GM19025 (cell line): ENCODE data around the gene CDK11B.
"Not testable (repeated sequence)": the region's sequence is repeated elsewhere in the genome, so short reads cannot be mapped to it uniquely, and the experiment has no call there.

Source experiments
- ATAC-seq: cut with Tn5 transposase; IDR thresholded peaks from one replicate; pipeline ENCODE4 v1.9.1; 2021; ENCODE audit warnings: mild to moderate bottlenecking, low read depth, moderate library complexity; ENCODE audit not compliant: unreplicated experiment

CDK11B gene

DNA sequence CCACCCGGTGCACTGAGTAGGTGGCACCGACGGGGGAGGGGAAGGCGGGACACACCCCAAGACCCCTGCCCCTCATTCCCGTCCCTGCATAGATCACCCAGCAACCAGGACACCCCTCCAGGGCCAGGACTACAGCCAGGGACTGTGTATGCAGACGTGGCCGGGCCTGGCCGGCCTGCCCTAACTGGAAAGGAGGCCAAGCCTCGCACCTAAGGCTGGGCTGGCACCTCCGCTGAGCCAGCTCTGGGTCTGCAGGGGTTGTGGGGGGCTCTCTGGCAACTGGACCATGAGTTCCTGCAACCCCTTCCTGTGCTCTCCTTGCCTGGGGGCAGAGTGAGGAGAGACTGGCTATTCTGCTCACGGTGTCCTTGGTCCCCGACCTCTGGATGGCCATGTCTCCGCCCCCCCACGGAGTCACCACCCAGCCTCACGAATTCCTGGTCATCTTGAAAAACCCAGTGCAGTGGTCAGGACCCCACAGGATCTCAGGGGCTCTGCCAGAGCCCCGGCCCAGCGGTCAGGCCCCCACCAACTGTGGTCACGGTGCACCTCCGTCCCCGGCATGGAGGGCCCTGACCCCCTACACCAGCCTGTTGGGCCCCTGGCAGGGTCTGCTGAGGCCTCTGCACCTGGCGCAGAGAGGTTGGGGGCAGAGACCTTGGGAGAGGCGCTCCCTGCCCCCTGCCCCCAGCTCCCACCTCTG lies 57.8 kb downstream of the CDK11B start:
- no peak for ATAC-seq

DNA sequence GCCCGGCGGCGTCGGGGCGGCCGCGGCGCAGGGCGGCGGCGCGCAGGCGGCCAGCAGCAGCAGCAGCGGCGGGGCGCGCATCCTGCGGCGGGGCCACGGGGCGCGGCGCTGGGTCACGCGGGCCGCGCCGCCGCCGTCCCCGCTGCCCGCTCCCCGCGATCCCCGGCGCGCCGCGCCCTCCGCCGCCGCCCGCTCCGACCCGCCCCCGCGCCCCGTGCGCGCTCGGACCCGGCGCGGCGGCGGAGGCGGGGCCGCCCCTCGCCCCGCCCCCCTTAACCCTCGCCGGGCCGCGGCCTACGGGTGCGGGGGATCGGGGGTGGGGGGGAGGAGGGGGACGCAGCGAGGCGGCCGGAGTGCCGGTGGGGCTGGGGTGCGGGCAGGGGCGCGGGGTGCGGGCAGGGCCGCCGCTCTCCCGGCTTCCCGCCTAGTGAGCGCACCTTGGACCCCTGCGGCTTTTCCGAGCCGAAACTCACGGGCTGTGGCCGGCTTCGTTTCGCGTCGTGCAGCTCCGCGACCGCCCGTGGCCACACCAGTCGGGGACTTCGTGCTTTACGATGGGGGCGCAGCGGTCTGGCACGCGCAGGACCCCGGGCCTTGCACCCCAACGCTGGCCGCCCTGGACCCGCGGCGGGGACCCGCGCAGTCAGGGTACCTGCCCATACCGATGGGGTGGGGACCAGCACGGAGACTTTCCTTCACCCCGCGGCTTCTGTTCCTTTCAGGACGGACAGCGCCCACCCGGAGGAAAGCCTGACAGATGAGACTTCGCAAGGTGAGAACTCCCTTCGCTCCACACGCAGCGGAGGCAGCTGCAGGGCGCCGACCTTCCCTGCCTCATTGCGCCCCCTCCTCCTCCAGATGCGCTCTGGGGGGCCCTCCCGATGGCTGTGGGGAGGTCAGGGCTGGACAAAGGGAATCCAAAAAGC lies 58.6 kb downstream of the CDK11B start, which contains the start of gene FNDC10:
TSS of gene FNDC10 (minus strand) at position 201 of the 926 bp plus-strand sequence. CDS start at position 81, 120 bp downstream.
- no peak for ATAC-seq

DNA sequence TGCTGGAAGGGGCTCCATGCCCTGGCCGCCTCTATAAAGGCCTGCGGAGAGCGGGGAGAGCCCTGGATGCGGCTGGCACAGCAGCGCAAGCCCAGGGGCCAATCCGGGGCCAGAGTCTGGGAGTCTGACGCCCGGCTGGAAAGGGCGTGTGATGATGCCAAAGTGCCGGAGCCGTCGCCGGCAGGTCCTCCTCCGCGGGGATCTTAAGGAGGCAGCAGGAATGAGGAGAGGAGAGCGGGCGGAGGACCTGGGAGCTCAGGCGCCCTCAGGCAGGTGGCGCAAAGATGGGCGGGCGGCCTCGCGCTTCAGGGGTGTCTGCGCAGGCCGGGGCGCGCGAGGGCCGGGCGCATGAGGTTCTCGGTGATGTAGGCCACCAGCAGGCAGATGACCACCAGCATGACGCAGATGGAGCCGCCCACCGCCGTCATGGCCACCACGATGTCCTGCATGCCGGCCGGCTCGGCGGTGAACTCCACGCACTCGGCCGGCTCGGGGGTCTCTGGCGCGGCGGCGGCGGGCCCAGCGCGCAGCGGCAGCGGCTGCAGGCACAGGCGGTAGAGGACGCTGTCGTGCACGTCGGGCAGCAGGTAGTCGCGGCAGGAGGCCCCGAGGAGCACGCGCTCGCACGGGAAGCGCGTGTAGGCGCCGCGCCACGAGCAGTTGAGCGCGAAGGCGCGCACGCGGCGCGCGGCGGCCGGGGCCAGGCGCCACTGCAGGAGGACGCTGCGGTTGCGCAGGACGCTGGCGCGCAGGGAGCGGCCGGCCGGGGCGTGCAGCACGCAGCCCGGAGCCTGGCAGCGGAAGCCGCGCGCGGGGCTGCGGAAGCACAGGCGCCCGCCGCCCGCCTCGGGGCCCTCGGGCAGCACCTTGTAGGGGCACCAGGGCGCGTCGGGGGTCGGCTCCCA lies 59.5 kb downstream of the CDK11B start:
- ATAC-seq, result no peak

DNA sequence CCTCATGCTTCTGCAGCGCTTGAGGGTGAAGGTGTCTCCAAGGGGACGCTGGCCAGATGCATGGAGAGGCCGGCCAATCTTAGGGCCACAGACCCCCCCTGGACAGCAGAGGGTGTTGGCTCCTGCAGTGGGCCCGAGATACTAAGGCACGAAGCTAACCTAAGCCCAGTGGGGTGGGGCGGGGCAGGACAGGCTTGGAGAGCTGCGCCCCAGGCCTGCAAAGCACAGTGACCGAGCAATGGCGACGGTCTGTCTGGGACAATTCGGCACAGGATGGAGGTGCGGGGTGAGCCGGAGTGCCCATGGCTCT lies 60.1 kb downstream of the CDK11B start:
- ATAC-seq, result no peak

DNA sequence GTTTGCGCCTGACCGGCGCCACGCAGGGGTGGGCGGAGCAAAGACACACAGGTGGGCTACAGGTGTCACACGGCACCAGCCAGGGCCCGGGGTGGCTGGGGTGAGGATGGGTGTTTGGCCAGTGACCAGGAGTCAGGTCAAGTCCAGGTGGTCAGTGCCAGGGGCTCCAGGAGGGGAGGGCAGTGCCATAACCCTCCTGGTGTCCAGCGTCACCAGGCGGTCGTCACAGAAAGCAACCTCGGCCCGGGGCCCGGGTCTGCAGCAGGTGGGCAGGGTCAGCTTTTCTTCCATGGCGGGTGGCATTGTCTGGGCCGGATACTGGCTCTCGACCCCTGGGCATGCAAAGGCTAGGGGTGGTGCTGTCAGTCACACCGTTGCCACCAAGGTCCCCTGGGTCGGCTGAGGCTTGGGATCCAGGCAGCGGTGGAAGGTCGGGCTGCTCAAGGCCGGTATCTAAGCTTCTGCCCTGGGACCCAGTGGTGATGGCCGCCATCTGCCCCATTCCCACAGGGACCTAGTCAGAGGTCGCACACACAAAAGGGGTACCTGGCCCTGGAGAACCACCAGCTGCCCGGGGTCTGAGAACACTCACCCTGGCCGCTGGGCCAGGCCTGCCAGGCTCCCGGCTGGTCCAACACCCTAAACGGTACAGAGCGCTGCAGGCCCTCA lies 60.6 kb downstream of the CDK11B start:
- no peak for ATAC-seq

DNA sequence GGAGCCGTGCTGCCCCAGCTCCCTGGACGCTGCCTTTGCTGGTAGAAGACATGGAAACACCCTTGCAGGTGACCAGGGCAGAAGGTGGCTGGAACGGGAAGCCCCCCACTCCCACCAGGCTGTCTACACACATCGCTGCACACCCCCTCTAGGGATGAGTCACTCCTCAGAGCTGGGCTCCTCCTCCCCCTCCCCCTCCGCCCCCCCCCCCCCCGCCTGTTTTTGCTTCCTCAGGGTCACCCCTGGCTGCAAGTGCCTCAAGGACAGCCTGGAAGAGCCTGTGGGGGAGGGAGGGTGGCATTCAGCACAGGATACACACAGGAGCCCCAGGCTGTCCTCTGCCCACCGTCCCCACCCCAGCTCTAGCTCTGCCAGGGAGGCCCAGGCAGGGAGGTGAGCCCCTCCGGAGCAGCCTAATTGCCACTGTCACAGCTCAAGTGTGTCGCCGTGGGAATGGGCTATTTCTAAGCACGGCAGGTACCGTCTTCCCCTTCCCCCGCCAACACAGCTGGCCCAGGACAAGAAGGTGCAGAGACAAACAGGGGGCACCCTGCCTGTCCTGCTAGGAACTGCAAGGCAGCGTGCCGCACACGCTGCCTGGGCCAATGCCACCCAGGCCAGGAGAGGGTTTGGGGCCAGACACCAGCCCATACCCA lies 61.4 kb downstream of the CDK11B start:
- no peak for ATAC-seq

DNA sequence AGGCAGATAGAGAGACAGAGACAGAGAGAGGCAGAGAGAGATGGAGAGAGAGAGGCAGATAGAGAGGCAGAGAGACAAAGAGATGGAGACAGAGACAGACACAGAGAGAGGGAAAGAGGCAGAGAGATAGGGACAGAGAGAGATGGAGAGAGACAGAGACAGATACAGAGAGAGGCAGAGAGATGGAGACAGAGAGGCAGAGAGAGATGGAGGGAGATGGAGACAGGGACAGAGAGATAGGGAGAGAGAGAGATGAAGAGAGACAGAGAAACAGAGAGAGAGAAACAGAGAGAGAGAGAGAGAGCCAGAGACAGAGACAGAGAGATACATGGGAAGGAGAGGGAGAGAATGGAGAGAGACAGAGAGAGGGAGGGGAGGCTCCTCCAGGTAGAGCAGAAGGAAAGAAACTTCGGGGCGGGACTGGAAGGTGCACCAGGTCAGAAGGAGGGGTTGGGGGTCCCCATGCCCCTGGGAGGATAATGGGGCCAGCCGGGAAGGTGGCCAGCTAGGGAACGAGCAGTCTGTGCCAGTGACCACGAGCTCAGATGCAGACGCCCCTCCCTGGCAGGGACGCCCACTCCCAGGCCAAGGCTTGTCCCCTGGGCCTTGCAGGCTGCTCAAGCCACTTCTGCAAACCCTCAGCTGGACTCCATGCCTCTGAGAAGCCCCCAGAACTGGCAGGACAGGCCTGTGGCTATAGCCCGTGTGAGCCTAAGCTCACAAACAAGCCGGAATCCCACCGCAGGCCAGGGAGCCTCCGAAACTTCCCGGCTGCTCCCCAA lies 62.1 kb downstream of the CDK11B start:
- ATAC-seq, result no peak

DNA sequence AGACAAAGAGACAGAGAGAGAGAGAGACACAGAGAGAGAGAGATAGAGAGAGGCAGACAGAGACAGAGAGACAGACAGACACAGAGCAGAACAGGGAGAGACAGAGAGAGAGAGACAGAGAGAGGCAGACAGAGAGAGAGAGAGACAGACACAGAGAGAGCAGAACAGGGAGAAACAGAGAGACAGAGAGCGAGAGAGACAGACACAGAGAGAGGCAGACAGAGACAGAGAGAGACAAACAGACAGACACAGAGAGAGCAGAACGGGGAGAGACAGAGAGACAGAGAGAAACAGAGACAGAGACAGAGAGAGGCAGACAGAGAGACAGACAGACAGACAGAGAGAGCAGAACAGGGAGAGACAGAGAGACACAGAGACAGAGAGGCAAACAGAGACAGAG lies 63.5 kb downstream of the CDK11B start:
- ATAC-seq, result not testable (repeated sequence)

DNA sequence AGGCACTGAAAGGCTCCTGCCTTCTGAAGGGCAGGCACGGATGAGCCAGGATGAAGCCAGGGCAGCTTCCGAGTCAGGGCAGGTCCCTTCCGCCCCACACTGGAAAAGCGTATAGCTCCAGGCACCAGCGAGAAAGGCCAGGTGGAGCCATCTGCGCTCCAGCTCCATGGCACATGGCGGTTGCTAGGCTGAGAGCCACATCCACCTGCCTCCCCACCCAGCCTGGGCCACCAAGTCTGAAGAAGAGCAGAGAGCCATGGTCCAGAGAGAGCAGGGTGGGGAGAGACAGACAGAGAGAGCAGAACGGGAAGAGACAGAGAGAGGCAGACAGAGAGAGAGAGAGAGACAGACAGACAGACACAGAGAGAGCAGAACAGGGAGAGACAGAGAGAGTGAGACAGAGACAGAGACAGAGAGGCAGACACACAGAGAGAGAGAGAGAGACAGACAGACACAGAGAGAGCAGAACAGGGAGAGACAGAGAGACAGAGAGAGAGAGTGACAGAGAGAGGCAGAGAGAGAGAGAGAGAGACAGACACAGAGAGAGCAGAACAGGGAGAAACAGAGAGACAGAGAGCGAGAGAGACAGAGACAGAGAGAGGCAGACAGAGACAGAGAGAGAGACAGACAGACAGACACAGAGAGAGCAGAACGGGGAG lies 64.1 kb downstream of the CDK11B start:
- no peak for ATAC-seq

DNA sequence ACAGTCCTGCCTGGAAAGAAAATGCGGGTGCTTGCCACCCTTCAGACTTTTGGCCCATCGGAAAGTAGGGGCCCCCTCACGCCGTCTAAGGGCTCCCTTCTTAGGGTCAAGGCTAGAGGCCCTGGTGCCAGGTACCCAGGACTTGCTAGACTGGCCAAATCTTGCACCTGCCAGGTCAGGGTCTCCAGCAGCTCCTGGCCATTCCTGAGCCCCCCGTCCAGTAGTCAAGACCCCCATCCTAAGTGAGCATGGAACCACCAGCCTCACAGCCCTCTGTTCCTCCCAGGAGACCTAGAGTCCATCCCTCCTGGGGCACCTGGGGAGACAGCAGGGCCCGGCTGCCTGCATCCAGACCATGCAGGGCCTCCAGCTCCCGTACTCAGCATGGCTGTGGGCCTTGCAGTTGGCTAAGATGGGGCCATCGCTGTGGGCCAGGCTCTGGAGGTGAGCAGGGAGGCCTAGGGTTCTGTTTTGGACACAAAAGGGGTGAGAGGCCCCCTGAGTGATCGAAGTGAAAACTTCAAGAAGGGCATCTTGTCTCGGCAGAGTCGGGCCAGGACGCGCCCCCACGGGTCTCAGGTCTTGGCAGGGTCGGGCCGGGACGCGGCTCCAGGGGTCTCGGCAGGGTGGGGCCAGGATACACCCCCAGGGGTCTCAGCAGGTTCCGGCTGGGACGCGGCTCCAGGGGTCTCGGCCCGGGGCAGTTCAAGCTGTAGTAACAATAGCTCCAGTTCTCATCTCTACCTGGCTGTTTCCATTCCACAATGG lies 64.8 kb downstream of the CDK11B start:
- no peak for ATAC-seq

DNA sequence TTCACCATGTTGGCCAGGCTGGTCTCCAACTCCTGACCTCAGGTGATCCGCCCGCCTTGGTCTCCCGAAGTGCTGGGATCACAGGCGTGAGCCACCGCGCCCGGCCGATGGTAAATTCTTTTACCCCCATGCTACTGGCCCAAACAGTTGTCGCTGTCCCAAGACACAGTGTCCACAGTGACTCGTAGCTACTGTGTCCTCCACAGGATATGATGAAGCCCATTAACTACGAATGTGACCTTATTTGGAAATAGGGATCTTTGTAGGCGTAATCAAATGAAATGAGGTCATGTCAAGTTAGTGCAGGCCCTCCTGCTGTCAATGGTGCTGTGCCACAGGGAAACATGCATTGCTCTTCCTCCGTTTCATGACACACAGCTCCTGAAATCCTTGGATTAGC lies 67.4 kb downstream of the CDK11B start:
- no peak for ATAC-seq
